ENCODE results near the gene ACOT11. TPM values are rescaled to one million over a fixed set of nuclear protein-coding genes. Genes with fewer than 3 reads are reported as not detected.

ACOT11 gene
- total RNA-seq, 4 donors from 2014 or later: 27.1 to 93.0 (median 70.5) TPM

- peak overlapping the region in 1 of 3 donors; percentile 58 for H3K27ac ChIP-seq
- no peaks in the 10 kb centered on the region for H3K9me3 ChIP-seq
- no peak for DNase-seq
- TF ChIP-seq POLR2A (IDR thresholded peaks at IDR 0.05) (no peak), CTCF (IDR thresholded peaks at IDR 0.05) (no peak)
- intact Hi-C loops (cut with DNase I): no loop called here
- H3K4me1 ChIP-seq: peaks cover 11% of the 10 kb centered on the region in 2 donors
- 95 to 100% methylated on average over 5 of the region's 5 CpGs for WGBS, 2 donors
- H3K36me3 ChIP-seq: no peaks in the 10 kb centered on the region
- no peaks in the 10 kb centered on the region for H3K27me3 ChIP-seq
- H3K4me3 ChIP-seq (replicated peaks in 1 of 3): no peak overlapping the region
Measured at GRCh38 chr1:54570161-54570560, 22.1 kb downstream of the ACOT11 start.

GRCh38 chr1:54571326-54571725 is 23.3 kb downstream of the ACOT11 start:
- TF ChIP-seq POLR2A (IDR thresholded peaks at IDR 0.05) (no peak), CTCF (IDR thresholded peaks at IDR 0.05) (no peak)
- peak overlapping the region in 1 of 3 donors; percentile 58 for H3K27ac ChIP-seq
- intact Hi-C loops (cut with DNase I): no loop called here
- WGBS, 2 donors: 67 to 77% methylated on average over 3 of the region's 3 CpGs
- no peaks in the 10 kb centered on the region for H3K36me3 ChIP-seq
- no peaks in the 10 kb centered on the region for H3K9me3 ChIP-seq
- DNase-seq: peak; percentile 30 to 32
- peaks cover 11% of the 10 kb centered on the region in 2 donors for H3K4me1 ChIP-seq
- no peaks in the 10 kb centered on the region for H3K27me3 ChIP-seq
- no peak overlapping the region for H3K4me3 ChIP-seq (replicated peaks in 1 of 3)

GRCh38 chr1:54571803-54572541 is 23.9 kb downstream of the ACOT11 start:
- TF ChIP-seq CTCF (IDR thresholded peaks at IDR 0.05): no peak
- TF ChIP-seq POLR2A (IDR thresholded peaks at IDR 0.05): no peak
- 55 to 67% methylated on average over 8 of the region's 8 CpGs for WGBS, 2 donors
- intact Hi-C loops (cut with DNase I): no loop called here
- Histone ChIP-seq H3K4me3 (replicated peaks in 1 of 3) (no peak overlapping the region), H3K9me3 (no peaks in the 10 kb centered on the region), H3K4me1 (peaks cover 11% of the 10 kb centered on the region in 2 donors), H3K27ac (peak overlapping the region in 1 of 3 donors; percentile 58), H3K36me3 (no peaks in the 10 kb centered on the region), H3K27me3 (no peaks in the 10 kb centered on the region)
- DNase-seq: no peak

GRCh38 chr1:54572542-54572850 is 24.5 kb downstream of the ACOT11 start:
- H3K9me3 ChIP-seq: no peaks in the 10 kb centered on the region
- intact Hi-C loops (cut with DNase I): no loop called here
- DNase-seq: no peak
- peaks cover 12% of the 10 kb centered on the region in 2 donors for H3K4me1 ChIP-seq
- WGBS, 2 donors: 73 to 78% methylated on average over 1 to 3 of the region's 3 CpGs
- no peaks in the 10 kb centered on the region for H3K36me3 ChIP-seq
- TF ChIP-seq POLR2A (IDR thresholded peaks at IDR 0.05) (no peak), CTCF (IDR thresholded peaks at IDR 0.05) (no peak)
- H3K4me3 ChIP-seq (replicated peaks in 1 of 3): no peak overlapping the region
- no peaks in the 10 kb centered on the region for H3K27me3 ChIP-seq
- no peak overlapping the region for H3K27ac ChIP-seq

- Histone ChIP-seq H3K27me3 (no peaks in the 10 kb centered on the region), H3K9me3 (no peaks in the 10 kb centered on the region), H3K36me3 (no peaks in the 10 kb centered on the region), H3K4me1 (peaks cover 19 to 24% of the 10 kb centered on the region in 2 donors), H3K4me3 (replicated peaks in 1 of 3) (no peak overlapping the region), H3K27ac (no peak overlapping the region)
- no peak for DNase-seq
- intact Hi-C loops (cut with DNase I): no loop called here
- WGBS, 2 donors: 90 to 95% methylated on average over 12 of the region's 12 CpGs
- no peak for TF ChIP-seq POLR2A (IDR thresholded peaks at IDR 0.05)
- TF ChIP-seq CTCF (IDR thresholded peaks at IDR 0.05): no peak
Measured at GRCh38 chr1:54574158-54574778, 26.2 kb downstream of the ACOT11 start.

All from thyroid gland (tissue), 4 donors.